ENCODE results near the gene MINDY4.

MINDY4 gene

GRCh38 chr7:30850426-30850825 lies 79.2 kb downstream of the MINDY4 start:
- no peak for TF ChIP-seq CTCF (IDR thresholded peaks at IDR 0.05; ENCODE audit: control insufficient read depth, extremely low read depth, insufficient read depth)
- no peak overlapping the region for H3K4me3 ChIP-seq (ENCODE audit: low read depth, low read length)
- DNase-seq (ENCODE audit: low read depth), result no peak

GRCh38 chr7:30851651-30852307 lies 80.6 kb downstream of the MINDY4 start:
- H3K4me3 ChIP-seq (ENCODE audit: low read depth, low read length), result no peak overlapping the region
- no peak for TF ChIP-seq CTCF (IDR thresholded peaks at IDR 0.05; ENCODE audit: control insufficient read depth, extremely low read depth, insufficient read depth)
- DNase-seq (ENCODE audit: low read depth), result no peak

- no peak for TF ChIP-seq CTCF (IDR thresholded peaks at IDR 0.05; ENCODE audit: control insufficient read depth, extremely low read depth, insufficient read depth)
- no peak overlapping the region for H3K4me3 ChIP-seq (ENCODE audit: low read depth, low read length)
- no peak for DNase-seq (ENCODE audit: low read depth)
Observed at GRCh38 chr7:30852308-30852684, 81.1 kb downstream of the MINDY4 start.

GRCh38 chr7:30852744-30853288 lies 81.6 kb downstream of the MINDY4 start:
- no peak overlapping the region for H3K4me3 ChIP-seq (ENCODE audit: low read depth, low read length)
- TF ChIP-seq CTCF (IDR thresholded peaks at IDR 0.05; ENCODE audit: control insufficient read depth, extremely low read depth, insufficient read depth), result no peak

GRCh38 chr7:30853576-30853975 lies 82.4 kb downstream of the MINDY4 start:
- no peak overlapping the region for H3K4me3 ChIP-seq (ENCODE audit: low read depth, low read length)
- DNase-seq (ENCODE audit: low read depth), result no peak
- TF ChIP-seq CTCF (IDR thresholded peaks at IDR 0.05; ENCODE audit: control insufficient read depth, extremely low read depth, insufficient read depth), result no peak

More at GRCh38 chr7:30852744-30853288, 81.6 kb downstream of the MINDY4 start:
- no peak for DNase-seq (ENCODE audit: low read depth)

- no peak for TF ChIP-seq CTCF (IDR thresholded peaks at IDR 0.05; ENCODE audit: control insufficient read depth, extremely low read depth, insufficient read depth)
- H3K4me3 ChIP-seq (ENCODE audit: low read depth, low read length), result no peak overlapping the region
- no peak for DNase-seq (ENCODE audit: low read depth)
Observed at GRCh38 chr7:30855936-30856335, 84.7 kb downstream of the MINDY4 start.

GRCh38 chr7:30858576-30858975 lies 87.4 kb downstream of the MINDY4 start:
- TF ChIP-seq CTCF (IDR thresholded peaks at IDR 0.05; ENCODE audit: control insufficient read depth, extremely low read depth, insufficient read depth), result no peak
- no peak for DNase-seq (ENCODE audit: low read depth)

More at GRCh38 chr7:30858576-30858975, 87.4 kb downstream of the MINDY4 start:
- no peak overlapping the region for H3K4me3 ChIP-seq (ENCODE audit: low read depth, low read length)
